ENCODE data around the gene OR4E1. TPM values are rescaled to one million over a fixed set of nuclear protein-coding genes. Genes with fewer than 3 reads are reported as not detected.

Gene OR4E1
- total RNA-seq, 4 donors from 2014 or later: not detected

DNA sequence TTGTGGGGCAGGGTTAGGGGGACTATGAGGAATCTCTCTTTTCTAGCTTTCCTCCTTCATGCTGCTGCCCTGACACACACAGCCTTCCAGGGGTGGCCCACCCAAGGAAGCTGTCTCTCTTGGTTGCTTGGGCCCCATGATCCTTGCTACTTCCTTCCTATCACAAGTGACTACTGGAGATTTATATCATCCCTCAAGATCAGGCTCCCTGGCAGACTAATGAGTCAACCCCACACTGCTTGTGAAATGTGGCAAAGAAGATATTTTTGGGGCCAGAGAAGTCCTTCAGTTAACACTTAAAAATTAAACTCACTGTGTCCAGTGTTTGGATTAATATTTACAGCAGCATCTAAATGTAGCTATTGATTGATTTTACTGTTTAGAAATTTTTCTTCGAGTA, 1.5 kb downstream of the OR4E1 start:
- no peaks in the 10 kb centered on the region for H3K36me3 ChIP-seq
- no peaks in the 10 kb centered on the region for H3K4me1 ChIP-seq
- peaks cover 0 to 12% (median 0%) of the 10 kb centered on the region in 3 donors for H3K9me3 ChIP-seq
- 44 to 76% methylated on average over 1 of the region's 1 CpG for WGBS, 2 donors (ENCODE audit: low coverage in 1 of 2)
- no peak overlapping the region for H3K27ac ChIP-seq
- TF ChIP-seq, protein P1, sequence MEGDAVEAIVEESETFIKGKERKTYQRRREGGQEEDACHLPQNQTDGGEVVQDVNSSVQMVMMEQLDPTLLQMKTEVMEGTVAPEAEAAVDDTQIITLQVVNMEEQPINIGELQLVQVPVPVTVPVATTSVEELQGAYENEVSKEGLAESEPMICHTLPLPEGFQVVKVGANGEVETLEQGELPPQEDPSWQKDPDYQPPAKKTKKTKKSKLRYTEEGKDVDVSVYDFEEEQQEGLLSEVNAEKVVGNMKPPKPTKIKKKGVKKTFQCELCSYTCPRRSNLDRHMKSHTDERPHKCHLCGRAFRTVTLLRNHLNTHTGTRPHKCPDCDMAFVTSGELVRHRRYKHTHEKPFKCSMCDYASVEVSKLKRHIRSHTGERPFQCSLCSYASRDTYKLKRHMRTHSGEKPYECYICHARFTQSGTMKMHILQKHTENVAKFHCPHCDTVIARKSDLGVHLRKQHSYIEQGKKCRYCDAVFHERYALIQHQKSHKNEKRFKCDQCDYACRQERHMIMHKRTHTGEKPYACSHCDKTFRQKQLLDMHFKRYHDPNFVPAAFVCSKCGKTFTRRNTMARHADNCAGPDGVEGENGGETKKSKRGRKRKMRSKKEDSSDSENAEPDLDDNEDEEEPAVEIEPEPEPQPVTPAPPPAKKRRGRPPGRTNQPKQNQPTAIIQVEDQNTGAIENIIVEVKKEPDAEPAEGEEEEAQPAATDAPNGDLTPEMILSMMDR (IDR thresholded peaks at IDR 0.05): no peak
- TF ChIP-seq EP300 (IDR thresholded peaks at IDR 0.05): no peak
- no peak for TF ChIP-seq POLR2A (IDR thresholded peaks at IDR 0.05)
- no peak for ATAC-seq
- no peak overlapping the region for H3K4me3 ChIP-seq
- H3K27me3 ChIP-seq: no peaks in the 10 kb centered on the region

DNA sequence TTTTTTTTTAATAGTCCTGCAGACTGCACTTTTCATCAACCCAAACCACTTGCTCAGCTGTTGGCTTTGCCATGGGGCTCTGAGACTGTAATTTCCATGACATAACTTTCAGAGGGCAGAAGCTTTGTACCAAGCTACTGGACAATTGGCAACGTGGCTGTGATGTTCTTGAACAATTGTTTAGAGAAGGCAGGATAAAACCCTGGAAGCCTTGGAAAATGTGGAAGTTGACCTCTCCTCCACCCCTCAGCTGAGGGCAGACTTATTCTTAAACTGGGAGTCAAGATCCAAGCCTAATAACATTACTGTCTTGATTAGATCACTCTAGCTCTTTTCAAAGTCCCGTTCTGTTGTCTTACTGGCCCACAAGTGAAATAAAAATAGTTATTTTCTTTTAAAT, 2.2 kb downstream of the OR4E1 start:
- no peak for ATAC-seq
- no peaks in the 10 kb centered on the region for H3K4me1 ChIP-seq
- TF ChIP-seq POLR2A (IDR thresholded peaks at IDR 0.05) (no peak), POLR2AphosphoS5 (IDR thresholded peaks at IDR 0.05) (no peak), EP300 (IDR thresholded peaks at IDR 0.05) (no peak)
- TF ChIP-seq, protein P1 (IDR thresholded peaks at IDR 0.05): no peak
- H3K36me3 ChIP-seq: no peaks in the 10 kb centered on the region
- 36 to 45% methylated on average over 2 of the region's 2 CpGs for WGBS, 2 donors (ENCODE audit: low coverage in 1 of 2)
- no peak overlapping the region for H3K27ac ChIP-seq
- H3K27me3 ChIP-seq: no peaks in the 10 kb centered on the region
- peaks cover 0 to 12% (median 0%) of the 10 kb centered on the region in 3 donors for H3K9me3 ChIP-seq
- no peak overlapping the region for H3K4me3 ChIP-seq

DNA sequence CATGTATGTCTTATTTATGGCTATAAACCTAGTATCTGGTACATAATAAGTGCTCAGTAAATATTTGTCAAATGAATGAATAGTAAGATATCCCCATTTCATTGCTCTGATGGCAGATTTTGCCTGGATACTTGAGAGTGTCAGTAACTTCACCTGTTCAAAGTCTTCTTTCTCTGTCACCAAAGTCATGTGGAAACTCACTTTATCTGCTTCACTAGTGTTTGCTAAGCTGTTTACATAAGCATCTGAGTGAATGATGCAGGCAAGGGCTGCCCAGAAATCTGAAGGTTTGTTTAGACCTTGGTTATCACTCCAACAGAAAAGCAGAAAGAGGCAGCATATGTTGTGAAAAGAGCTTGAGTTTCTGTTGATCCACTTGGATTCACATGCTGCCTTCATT, 4.3 kb downstream of the OR4E1 start:
- H3K27me3 ChIP-seq: no peaks in the 10 kb centered on the region
- H3K27ac ChIP-seq: no peak overlapping the region
- H3K36me3 ChIP-seq: no peaks in the 10 kb centered on the region
- no peak overlapping the region for H3K4me3 ChIP-seq
- no peaks in the 10 kb centered on the region for H3K9me3 ChIP-seq
- no peak for ATAC-seq
- no peaks in the 10 kb centered on the region for H3K4me1 ChIP-seq
- TF ChIP-seq POLR2AphosphoS5 (IDR thresholded peaks at IDR 0.05) (no peak), POLR2A (IDR thresholded peaks at IDR 0.05) (no peak), EP300 (IDR thresholded peaks at IDR 0.05) (no peak)
- TF ChIP-seq, protein P1 (IDR thresholded peaks at IDR 0.05): no peak

DNA sequence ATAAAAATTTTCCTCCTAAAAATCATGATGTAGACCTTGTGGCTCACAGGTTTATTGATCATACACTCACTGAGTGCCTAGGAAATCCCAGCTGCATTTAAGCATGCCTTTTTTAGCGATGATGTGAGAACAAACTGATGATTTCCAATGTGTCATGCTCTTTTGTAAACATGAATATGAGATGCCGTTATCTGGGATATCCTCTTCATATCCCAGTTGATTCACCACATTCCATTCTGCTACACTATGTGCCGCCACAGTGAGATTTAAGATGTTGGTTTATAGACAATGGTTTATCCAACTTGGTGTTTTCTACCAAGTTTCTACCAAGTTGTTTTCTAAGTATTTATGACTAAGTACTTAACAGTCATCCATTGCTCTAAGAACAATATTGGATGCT, 5.2 kb downstream of the OR4E1 start:
- no peak for ATAC-seq
- TF ChIP-seq, protein P1 (IDR thresholded peaks at IDR 0.05): no peak
- TF ChIP-seq EP300 (IDR thresholded peaks at IDR 0.05) (no peak), POLR2AphosphoS5 (IDR thresholded peaks at IDR 0.05) (no peak), POLR2A (IDR thresholded peaks at IDR 0.05) (no peak)
- no peaks in the 10 kb centered on the region for H3K27me3 ChIP-seq
- H3K4me3 ChIP-seq: no peak overlapping the region
- 74 to 80% methylated on average over 3 of the region's 3 CpGs for WGBS, 2 donors (ENCODE audit: low coverage in 1 of 2)
- H3K4me1 ChIP-seq: no peaks in the 10 kb centered on the region
- no peaks in the 10 kb centered on the region for H3K36me3 ChIP-seq
- no peaks in the 10 kb centered on the region for H3K9me3 ChIP-seq
- H3K27ac ChIP-seq: no peak overlapping the region

DNA sequence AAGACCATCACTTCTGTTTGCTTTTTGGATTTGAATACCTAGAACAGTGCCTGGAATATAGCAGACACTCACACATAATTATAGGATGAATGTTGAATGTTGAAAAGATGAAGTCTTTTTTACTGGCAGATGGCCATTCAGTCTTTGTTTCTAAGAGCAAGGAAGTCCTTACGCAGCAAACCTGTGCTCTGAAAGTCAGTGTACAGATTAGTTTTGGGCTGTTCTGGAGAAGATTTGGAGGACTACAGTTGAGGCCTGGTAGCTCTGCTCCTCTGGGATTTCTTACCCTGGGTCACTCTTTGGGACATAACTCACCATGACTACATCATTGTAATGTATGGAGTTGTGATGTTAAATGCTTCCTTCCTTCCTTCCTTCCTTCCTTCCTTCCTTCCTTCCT, 16.6 kb downstream of the OR4E1 start:
- ATAC-seq: no peak
- WGBS, 2 donors (ENCODE audit: low coverage in 1 of 2): 71 to 82% methylated on average over 1 of the region's 1 CpG
- H3K9me3 ChIP-seq: no peaks in the 10 kb centered on the region
- no peak for TF ChIP-seq POLR2AphosphoS5 (IDR thresholded peaks at IDR 0.05)
- TF ChIP-seq POLR2A (IDR thresholded peaks at IDR 0.05): no peak
- TF ChIP-seq, protein P1 (IDR thresholded peaks at IDR 0.05): no peak
- TF ChIP-seq EP300 (IDR thresholded peaks at IDR 0.05): no peak
- peaks cover 8% of the 10 kb centered on the region for H3K27me3 ChIP-seq
- H3K27ac ChIP-seq: no peak overlapping the region
- no peak overlapping the region for H3K4me3 ChIP-seq
- no peaks in the 10 kb centered on the region for H3K36me3 ChIP-seq
- H3K4me1 ChIP-seq: no peaks in the 10 kb centered on the region
